Measurements from ENCODE around the gene HTT. TPM values are rescaled to one million over a fixed set of nuclear protein-coding genes. Genes with fewer than 3 reads are reported as not detected.

The HTT gene
- total RNA-seq, 4 donors from 2014 or later = 31.1 to 48.6 (median 43.0) TPM

- Histone ChIP-seq H3K9me3 (no peaks in the 10 kb centered on the region), H3K4me3 (no peak overlapping the region), H3K27me3 (no peaks in the 10 kb centered on the region), H3K27ac (no peak overlapping the region), H3K4me1 (peaks cover 0 to 7% (median 0%) of the 10 kb centered on the region in 3 donors), H3K36me3 (peaks cover 0 to 19% of the 10 kb centered on the region in 2 donors)
- TF ChIP-seq POLR2A (IDR thresholded peaks at IDR 0.05) (no peak), POLR2AphosphoS5 (IDR thresholded peaks at IDR 0.05) (no peak), EP300 (IDR thresholded peaks at IDR 0.05) (no peak), CTCF (IDR thresholded peaks at IDR 0.05) (no peak)
- 61 to 100% methylated on average over 1 to 3 of the region's 38 CpGs for WGBS, 2 donors (ENCODE audit: low coverage in 1 of 2)
- no peak for ATAC-seq
These were observed 178.6 kb downstream of the HTT start for GRCh38 chr4:3252831-3253641.

GRCh38 chr4:3253808-3254207 lies 179.3 kb downstream of the HTT start:
- no CpG with 5 or more reads among the region's 13 CpGs for WGBS, 2 donors (ENCODE audit: low coverage in 1 of 2)
- Histone ChIP-seq H3K4me1 (peaks cover 0 to 7% (median 0%) of the 10 kb centered on the region in 3 donors), H3K9me3 (no peaks in the 10 kb centered on the region), H3K27ac (no peak overlapping the region), H3K4me3 (no peak overlapping the region), H3K36me3 (peaks cover 0 to 19% of the 10 kb centered on the region in 2 donors), H3K27me3 (no peaks in the 10 kb centered on the region)
- TF ChIP-seq CTCF (IDR thresholded peaks at IDR 0.05) (no peak), POLR2A (IDR thresholded peaks at IDR 0.05) (no peak), EP300 (IDR thresholded peaks at IDR 0.05) (no peak), POLR2AphosphoS5 (IDR thresholded peaks at IDR 0.05) (no peak)
- no peak for ATAC-seq

- Histone ChIP-seq H3K27me3 (no peaks in the 10 kb centered on the region), H3K9me3 (no peaks in the 10 kb centered on the region), H3K27ac (no peak overlapping the region), H3K4me1 (peaks cover 0 to 7% (median 0%) of the 10 kb centered on the region in 3 donors), H3K36me3 (peaks cover 0 to 19% of the 10 kb centered on the region in 2 donors), H3K4me3 (no peak overlapping the region)
- TF ChIP-seq POLR2AphosphoS5 (IDR thresholded peaks at IDR 0.05) (no peak), CTCF (IDR thresholded peaks at IDR 0.05) (no peak), POLR2A (IDR thresholded peaks at IDR 0.05) (no peak), EP300 (IDR thresholded peaks at IDR 0.05) (no peak)
- 93 to 96% methylated on average over 3 to 4 of the region's 14 CpGs for WGBS, 2 donors (ENCODE audit: low coverage in 1 of 2)
- ATAC-seq = no peak
These were observed 180.0 kb downstream of the HTT start for GRCh38 chr4:3254302-3255131.

- ATAC-seq = no peak
- H3K36me3 ChIP-seq = peaks cover 0 to 19% of the 10 kb centered on the region in 2 donors
- no peak overlapping the region for H3K27ac ChIP-seq
- TF ChIP-seq POLR2A (IDR thresholded peaks at IDR 0.05) = no peak
- no peak for TF ChIP-seq EP300 (IDR thresholded peaks at IDR 0.05)
- no peak for TF ChIP-seq CTCF (IDR thresholded peaks at IDR 0.05)
- no peak for TF ChIP-seq POLR2AphosphoS5 (IDR thresholded peaks at IDR 0.05)
- no peaks in the 10 kb centered on the region for H3K27me3 ChIP-seq
- H3K4me3 ChIP-seq = no peak overlapping the region
- peaks cover 0 to 7% (median 0%) of the 10 kb centered on the region in 3 donors for H3K4me1 ChIP-seq
- H3K9me3 ChIP-seq = no peaks in the 10 kb centered on the region
- 60% methylated on average over 1 of the region's 36 CpGs; no CpG with 5 or more reads in 1 of the 2 donors for WGBS, 2 donors (ENCODE audit: low coverage in 1 of 2)
These were observed 181.2 kb downstream of the HTT start for GRCh38 chr4:3255611-3256186.
